Stimulated activated CD8-positive, alpha-beta memory T cell treated with anti-CD3 and anti-CD28 coated beads, Interleukin-2, amount 100 ng/mL, for 48 hours (primary cell): ENCODE measurements around the gene CCDC82.

ENCODE experiments used
- DNase-seq, 2 donors: peaks; one replicate each; pipeline ENCODE4 v3.0.0-alpha.2; 2020; ENCODE audit warnings: low read depth in 2 of 2

Gene CCDC82

DNA sequence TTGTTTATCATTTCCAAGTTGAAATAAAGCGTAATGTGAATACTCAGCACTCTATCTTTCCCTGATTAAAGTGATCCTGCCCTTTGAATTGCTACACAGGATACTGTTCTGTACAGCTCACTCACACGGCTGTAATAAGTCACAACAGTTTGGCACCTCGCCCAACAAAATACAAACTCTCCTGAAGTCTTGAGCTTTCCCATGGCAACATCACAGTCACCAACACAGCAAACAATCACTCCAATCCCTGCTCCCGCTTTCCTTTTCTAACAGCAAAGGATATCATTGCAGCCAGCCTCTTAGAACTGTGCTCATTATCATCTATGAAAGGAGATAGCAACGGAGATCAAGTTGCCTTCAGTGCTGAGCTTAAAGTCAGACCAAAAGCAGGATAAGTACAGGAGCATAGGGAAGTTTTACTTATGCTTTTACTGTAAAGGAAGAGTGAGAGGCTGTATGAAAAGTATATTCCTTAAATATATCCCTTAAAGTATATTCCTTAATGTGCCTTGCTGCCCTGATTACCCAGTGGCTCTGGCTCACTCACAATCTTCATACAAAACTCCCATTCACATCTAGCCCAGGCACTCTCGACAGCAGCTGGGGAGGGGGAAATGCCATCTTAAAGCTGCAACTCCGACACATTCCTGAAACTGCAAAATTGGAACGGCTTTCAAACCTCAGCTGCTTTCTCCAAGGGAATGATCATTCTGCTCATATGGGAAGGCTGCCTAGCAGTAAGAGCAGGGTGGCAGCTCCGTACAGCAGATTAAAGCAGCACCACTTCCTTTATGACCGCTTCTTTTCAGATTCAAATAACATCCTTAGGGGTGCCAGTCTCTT lies 82.6 kb downstream of the CCDC82 start:
- DNase-seq, result no peak

DNA sequence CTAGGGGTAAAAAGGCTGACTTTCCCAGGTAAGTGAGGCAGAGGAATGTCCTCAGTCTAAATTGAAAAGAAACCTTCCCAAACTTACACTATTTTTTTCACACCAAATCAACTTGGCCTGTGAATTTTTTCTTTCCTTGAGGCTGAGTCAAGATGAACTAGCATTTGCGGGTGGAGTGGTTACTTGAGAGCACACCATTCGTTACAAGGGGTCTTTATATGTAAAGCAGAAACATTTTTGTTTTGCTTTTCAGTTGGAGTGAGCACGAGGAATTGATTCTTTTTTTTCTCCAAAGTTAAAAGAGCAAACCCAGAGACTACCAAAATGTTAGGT lies 83.1 kb downstream of the CCDC82 start:
- no peak for DNase-seq

DNA sequence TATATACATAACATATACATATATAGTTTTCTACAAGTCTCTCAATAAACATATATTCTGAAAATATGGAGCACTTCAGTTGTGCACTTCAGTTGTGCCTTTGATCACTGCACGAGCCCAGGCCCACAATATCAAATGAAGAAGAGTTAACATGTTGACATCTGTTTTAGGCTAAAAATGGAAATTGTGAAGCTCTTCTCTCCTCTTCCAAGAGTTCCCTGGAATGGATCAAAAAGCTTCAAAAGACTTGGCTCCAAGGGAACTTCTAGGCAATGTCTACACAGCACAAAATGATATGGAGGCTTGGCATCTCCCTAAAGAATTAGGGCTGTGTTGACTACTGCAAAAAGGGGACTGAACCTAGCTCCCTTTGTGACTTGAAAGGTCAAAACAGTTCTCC lies 83.6 kb downstream of the CCDC82 start:
- no peak for DNase-seq

DNA sequence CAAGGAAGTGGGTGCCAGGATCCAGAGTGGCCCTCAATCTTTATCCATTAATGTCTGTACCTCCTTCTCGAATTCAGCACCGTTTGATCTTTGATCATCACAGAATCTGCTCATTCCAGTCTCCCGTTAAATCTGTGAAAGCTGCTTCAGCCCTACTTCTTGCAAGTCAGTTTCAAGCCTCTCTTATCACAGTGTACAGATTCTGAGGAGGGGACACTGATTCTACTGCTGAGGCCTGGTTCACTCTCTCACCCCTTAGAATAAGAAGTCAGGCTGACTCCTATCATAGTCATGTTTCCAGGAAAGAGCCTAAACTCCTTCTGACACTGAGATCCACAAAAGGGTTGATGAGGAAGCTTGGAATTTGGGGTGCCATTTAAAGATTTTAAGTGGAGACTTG lies 85.7 kb downstream of the CCDC82 start:
- DNase-seq, result no peak

DNA sequence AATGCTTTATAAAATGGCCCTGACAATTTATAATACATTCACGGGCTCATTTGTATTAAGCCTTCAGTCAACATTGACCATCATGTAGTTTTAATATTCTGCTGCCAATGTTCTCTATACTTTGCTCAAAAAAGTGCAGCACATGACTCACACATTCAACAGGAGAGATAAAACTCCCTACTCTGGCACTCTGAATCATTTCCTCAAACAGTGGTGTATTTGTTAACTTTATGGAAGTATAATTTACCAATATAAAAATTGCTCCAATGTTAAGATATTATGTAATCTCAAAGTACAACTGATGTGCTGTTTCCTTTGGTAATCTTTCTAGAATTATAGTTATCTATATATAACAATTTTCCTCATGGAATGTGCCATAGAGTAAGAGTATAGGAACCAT lies 86.6 kb downstream of the CCDC82 start:
- DNase-seq, result no peak
